HL-60 (cell line): ENCODE data around the gene NR2C2AP.

ENCODE experiments used
- POLR2AphosphoS5 ChIP-seq: IDR thresholded peaks from 2 replicates; pipeline ENCODE4 v1.6.1; 2012; ENCODE audit warnings: low read depth
- TF ChIP-seq, protein P1 (sequence below): IDR thresholded peaks from one replicate; pipeline ENCODE4 v1.5.1; 2011; ENCODE audit warnings: low read length, control low read depth, inconsistent platforms; ENCODE audit not compliant: insufficient read depth

DNA sequence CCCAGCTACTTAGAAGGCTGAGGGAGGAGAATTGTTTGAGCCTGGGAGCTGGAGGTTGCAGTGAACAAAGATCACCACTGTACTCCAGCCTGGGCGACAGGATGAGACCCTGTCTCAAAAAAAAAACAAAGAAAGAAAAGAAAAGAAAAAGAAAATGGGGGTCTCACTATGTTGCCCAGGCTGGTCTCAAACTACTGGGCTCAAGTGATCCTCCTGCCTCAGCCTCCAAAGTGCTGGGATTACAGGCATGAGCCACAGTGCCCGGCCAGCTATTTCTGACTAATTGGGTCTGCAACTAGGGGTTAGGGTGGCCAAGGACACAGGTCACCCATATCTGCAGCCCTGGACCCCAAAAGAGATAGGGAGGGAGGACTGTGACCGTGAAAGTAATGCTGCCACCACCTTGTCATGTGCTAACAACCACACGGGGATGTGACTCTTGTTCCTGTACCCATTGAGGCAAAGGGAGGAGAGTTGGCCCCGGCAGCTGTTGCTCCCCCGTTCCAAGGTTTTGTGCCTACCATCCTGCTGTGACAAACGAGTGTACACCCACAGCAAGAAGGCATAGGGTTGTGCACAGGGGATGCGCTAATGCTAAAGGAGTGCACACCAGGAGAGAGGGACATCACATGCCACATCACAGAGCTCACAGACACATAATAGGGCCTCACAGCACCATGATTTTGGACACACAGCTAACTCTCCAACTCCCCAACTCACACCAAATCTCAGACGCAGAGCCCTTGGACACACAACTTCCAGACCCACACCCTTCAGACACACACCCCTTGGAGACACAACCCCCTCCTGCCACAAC lies 33.8 kb downstream of the NR2C2AP start:
- TF ChIP-seq, protein P1, sequence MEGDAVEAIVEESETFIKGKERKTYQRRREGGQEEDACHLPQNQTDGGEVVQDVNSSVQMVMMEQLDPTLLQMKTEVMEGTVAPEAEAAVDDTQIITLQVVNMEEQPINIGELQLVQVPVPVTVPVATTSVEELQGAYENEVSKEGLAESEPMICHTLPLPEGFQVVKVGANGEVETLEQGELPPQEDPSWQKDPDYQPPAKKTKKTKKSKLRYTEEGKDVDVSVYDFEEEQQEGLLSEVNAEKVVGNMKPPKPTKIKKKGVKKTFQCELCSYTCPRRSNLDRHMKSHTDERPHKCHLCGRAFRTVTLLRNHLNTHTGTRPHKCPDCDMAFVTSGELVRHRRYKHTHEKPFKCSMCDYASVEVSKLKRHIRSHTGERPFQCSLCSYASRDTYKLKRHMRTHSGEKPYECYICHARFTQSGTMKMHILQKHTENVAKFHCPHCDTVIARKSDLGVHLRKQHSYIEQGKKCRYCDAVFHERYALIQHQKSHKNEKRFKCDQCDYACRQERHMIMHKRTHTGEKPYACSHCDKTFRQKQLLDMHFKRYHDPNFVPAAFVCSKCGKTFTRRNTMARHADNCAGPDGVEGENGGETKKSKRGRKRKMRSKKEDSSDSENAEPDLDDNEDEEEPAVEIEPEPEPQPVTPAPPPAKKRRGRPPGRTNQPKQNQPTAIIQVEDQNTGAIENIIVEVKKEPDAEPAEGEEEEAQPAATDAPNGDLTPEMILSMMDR, result no peak
- TF ChIP-seq POLR2AphosphoS5, result no peak
